ENCODE results near the gene PARD3. TPM values are rescaled to one million over a fixed set of nuclear protein-coding genes. Genes with fewer than 3 reads are reported as not detected.

The PARD3 gene
- total RNA-seq, 1 experiment from 2014 or later = 57.4 TPM

DNA sequence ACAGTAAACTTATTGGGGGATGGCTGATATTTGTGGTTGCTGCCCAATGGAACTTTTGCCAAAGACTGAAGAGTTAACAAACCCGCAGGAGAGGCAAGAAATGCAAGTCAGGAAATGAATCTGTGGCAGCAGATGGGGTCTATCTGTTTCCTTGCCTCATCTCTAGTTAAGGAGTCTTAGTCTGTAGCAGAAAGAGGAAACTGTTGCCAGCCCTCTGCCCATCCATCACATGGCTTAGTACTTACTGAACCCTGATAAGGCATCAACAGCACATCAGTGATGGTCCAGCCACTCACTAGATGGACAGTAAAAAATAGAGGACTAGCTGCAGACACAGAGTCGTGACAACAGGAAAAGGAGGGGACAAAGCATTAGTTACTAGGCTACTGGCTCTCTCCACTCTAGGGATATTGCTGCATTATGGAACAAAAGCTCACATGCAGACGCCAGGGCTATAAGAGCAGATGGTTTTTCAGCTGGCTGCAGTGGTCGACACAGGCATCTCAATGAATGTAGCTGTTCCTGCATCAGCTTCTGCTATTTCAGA lies 614.7 kb downstream of the PARD3 start:
- intact Hi-C loops (cut with micrococcal nuclease; ENCODE audit: unreplicated experiment) = no loop called here
- ChIA-PET CTCF (no interaction called here), POLR2A (ENCODE audit: unreplicated experiment) (interaction anchor here (0.6 kb wide), 2 partner anchors 22 to 48 kb away, joined by 4 read pairs; no protein-coding TSS in a partner anchor)
- no peaks in the 10 kb centered on the region for H3F3A ChIP-seq (ENCODE audit: insufficient read depth, low read depth)
- H4K20me1 ChIP-seq (ENCODE audit: insufficient read depth) = no peaks in the 10 kb centered on the region
- DNase-seq = no peak
- no peak overlapping the region for H2AFZ ChIP-seq
- TF ChIP-seq, protein P1, sequence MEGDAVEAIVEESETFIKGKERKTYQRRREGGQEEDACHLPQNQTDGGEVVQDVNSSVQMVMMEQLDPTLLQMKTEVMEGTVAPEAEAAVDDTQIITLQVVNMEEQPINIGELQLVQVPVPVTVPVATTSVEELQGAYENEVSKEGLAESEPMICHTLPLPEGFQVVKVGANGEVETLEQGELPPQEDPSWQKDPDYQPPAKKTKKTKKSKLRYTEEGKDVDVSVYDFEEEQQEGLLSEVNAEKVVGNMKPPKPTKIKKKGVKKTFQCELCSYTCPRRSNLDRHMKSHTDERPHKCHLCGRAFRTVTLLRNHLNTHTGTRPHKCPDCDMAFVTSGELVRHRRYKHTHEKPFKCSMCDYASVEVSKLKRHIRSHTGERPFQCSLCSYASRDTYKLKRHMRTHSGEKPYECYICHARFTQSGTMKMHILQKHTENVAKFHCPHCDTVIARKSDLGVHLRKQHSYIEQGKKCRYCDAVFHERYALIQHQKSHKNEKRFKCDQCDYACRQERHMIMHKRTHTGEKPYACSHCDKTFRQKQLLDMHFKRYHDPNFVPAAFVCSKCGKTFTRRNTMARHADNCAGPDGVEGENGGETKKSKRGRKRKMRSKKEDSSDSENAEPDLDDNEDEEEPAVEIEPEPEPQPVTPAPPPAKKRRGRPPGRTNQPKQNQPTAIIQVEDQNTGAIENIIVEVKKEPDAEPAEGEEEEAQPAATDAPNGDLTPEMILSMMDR (conservative IDR thresholded peaks at IDR 0.05) = no peak
- TF ChIP-seq EZH2 (IDR thresholded peaks at IDR 0.05; ENCODE audit: low read depth) = no peak
- no TSS peak for BruUV-seq (replicated peaks)
- H3K4me3 ChIP-seq = no peak overlapping the region
- H3K9me2 ChIP-seq (ENCODE audit: insufficient read depth) = no peaks in the 10 kb centered on the region
- H3K79me2 ChIP-seq (ENCODE audit: low read depth) = no peaks in the 10 kb centered on the region
- no peaks in the 10 kb centered on the region for H3K27me3 ChIP-seq (ENCODE audit: insufficient read depth, low read depth)
- no peak overlapping the region for H3K27ac ChIP-seq
- H3K4me2 ChIP-seq = no peak overlapping the region
- peaks cover 4% of the 10 kb centered on the region; the same call in 1 of the 2 replicates for H3K4me1 ChIP-seq (replicated peaks; ENCODE audit: insufficient read depth)
- no peaks in the 10 kb centered on the region for H3K36me3 ChIP-seq (ENCODE audit: low read depth)
- no peaks in the 10 kb centered on the region for H3K9me3 ChIP-seq (ENCODE audit: insufficient read depth, low read depth)

GRCh38 chr10:34198953-34199352 lies 616.1 kb downstream of the PARD3 start:
- BruUV-seq (replicated peaks) = no TSS peak
- H3K9me3 ChIP-seq (ENCODE audit: insufficient read depth, low read depth) = no peaks in the 10 kb centered on the region
- TF ChIP-seq, protein P1 (conservative IDR thresholded peaks at IDR 0.05) = no peak
- TF ChIP-seq EZH2 (IDR thresholded peaks at IDR 0.05; ENCODE audit: low read depth) = no peak
- ChIA-PET POLR2A (ENCODE audit: unreplicated experiment) (no interaction called here), CTCF (interaction anchor here (0.6 kb wide), 1 partner anchor 32 kb away, joined by 7 read pairs; no protein-coding TSS in a partner anchor)
- no peak overlapping the region for H3K4me2 ChIP-seq
- DNase-seq = no peak
- intact Hi-C loops (cut with micrococcal nuclease; ENCODE audit: unreplicated experiment) = no loop called here
- no peaks in the 10 kb centered on the region for H3K9me2 ChIP-seq (ENCODE audit: insufficient read depth)
- no peak overlapping the region for H3K4me3 ChIP-seq
- no peaks in the 10 kb centered on the region for H4K20me1 ChIP-seq (ENCODE audit: insufficient read depth)
- no peaks in the 10 kb centered on the region for H3F3A ChIP-seq (ENCODE audit: insufficient read depth, low read depth)
- no peaks in the 10 kb centered on the region for H3K27me3 ChIP-seq (ENCODE audit: insufficient read depth, low read depth)
- H2AFZ ChIP-seq = no peak overlapping the region
- no peaks in the 10 kb centered on the region for H3K79me2 ChIP-seq (ENCODE audit: low read depth)
- no peak overlapping the region for H3K27ac ChIP-seq
- peaks cover 4% of the 10 kb centered on the region; the same call in 1 of the 2 replicates for H3K4me1 ChIP-seq (replicated peaks; ENCODE audit: insufficient read depth)
- no peaks in the 10 kb centered on the region for H3K36me3 ChIP-seq (ENCODE audit: low read depth)

DNA sequence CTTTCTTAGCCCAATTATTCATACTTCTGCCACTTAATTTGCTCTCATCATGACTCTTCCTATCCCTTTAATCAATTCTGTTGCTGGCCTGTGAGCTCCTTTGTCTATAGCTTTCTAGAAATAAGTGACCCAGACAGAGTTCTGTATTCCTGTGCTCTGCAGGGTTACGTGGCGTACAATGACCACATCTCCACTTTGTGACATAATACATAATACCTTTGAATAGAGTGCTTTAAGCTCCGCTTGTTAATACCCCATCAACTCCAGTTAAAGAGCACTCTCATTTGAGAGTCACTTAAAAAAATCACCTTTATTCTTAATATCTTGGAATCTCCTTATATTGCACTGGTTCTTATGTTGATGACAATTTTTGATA lies 619.0 kb downstream of the PARD3 start:
- Histone ChIP-seq H3K4me3 (no peak overlapping the region), H3K4me1 (replicated peaks; ENCODE audit: insufficient read depth) (peaks cover 4% of the 10 kb centered on the region; the same call in 1 of the 2 replicates), H3F3A (ENCODE audit: insufficient read depth, low read depth) (no peaks in the 10 kb centered on the region), H3K36me3 (ENCODE audit: low read depth) (no peaks in the 10 kb centered on the region), H3K9me3 (ENCODE audit: insufficient read depth, low read depth) (no peaks in the 10 kb centered on the region), H3K4me2 (no peak overlapping the region), H3K9me2 (ENCODE audit: insufficient read depth) (no peaks in the 10 kb centered on the region), H3K79me2 (ENCODE audit: low read depth) (no peaks in the 10 kb centered on the region), H3K27me3 (ENCODE audit: insufficient read depth, low read depth) (no peaks in the 10 kb centered on the region), H4K20me1 (ENCODE audit: insufficient read depth) (no peaks in the 10 kb centered on the region), H3K27ac (no peak overlapping the region), H2AFZ (no peak overlapping the region)
- no TSS peak for BruUV-seq (replicated peaks)
- no peak for DNase-seq
- intact Hi-C loops (cut with micrococcal nuclease; ENCODE audit: unreplicated experiment) = no loop called here
- POLR2A ChIA-PET (ENCODE audit: unreplicated experiment) = interaction anchor here (0.5 kb wide), 1 partner anchor 97 kb away, joined by 10 read pairs; no protein-coding TSS in a partner anchor
- TF ChIP-seq, protein P1 (conservative IDR thresholded peaks at IDR 0.05) = no peak
- TF ChIP-seq EZH2 (IDR thresholded peaks at IDR 0.05; ENCODE audit: low read depth) = no peak
- CTCF ChIA-PET = no interaction called here
